Measurements from ENCODE around the gene OR51V1. TPM values are rescaled to one million over a fixed set of nuclear protein-coding genes. Genes with fewer than 3 reads are reported as not detected.

The OR51V1 gene
- total and polyA plus RNA-seq, 12 donors, result not detected

- intact Hi-C loops (cut with DNase I), result loop anchor here in 6 of 10 donors (5.0 to 10.0 kb wide), 4 partner anchors 81 to 601 kb away; partner anchors contain the start of genes OR51M1 (in 5 of the 6) and OR52N2 (in 1 of the 6)
- ATAC-seq (no peak), DNase-seq (no peak)
- no peak overlapping the region for H3K4me3 ChIP-seq
- H3K4me1 ChIP-seq, result no peaks in the 10 kb centered on the region
- WGBS, 2 donors, result 68 to 77% methylated on average over 2 of the region's 2 CpGs
- peaks cover 0 to 21% (median 0%) of the 10 kb centered on the region in 7 donors for H3K27me3 ChIP-seq
- no peak for TF ChIP-seq CTCF (IDR thresholded peaks at IDR 0.05)
- H3K27ac ChIP-seq, result no peak overlapping the region
- no peaks in the 10 kb centered on the region for H3K9me3 ChIP-seq
- H3K36me3 ChIP-seq, result no peaks in the 10 kb centered on the region
These were observed 2.9 kb upstream of the OR51V1 start for GRCh38 chr11:5203366-5203765.

DNA sequence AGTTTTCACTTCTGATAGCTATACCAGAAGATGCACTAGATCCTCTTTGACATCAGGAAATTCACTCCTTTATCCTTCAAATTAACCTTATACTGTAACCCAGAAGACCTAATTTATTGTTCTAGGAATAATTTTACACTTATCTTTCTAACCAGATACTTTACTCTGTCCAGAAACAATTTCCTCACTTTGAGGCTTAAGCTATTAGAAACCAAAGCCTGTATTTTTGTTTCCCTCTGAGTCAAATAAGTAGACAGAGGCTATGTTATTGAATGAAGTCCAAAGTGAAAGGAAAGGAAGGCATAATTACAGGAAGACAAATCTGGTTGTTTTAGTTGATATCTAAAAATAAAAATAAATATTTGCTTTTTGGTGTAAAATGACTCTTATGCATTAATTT is 2.2 kb downstream of the OR51V1 start:
- Histone ChIP-seq H3K36me3 (no peaks in the 10 kb centered on the region), H3K4me1 (no peaks in the 10 kb centered on the region), H3K4me3 (no peak overlapping the region), H3K27me3 (peaks cover 0 to 18% (median 0%) of the 10 kb centered on the region in 7 donors), H3K27ac (no peak overlapping the region), H3K9me3 (no peaks in the 10 kb centered on the region)
- intact Hi-C loops (cut with DNase I), result no loop called here
- DNase-seq, result no peak
- no peak for TF ChIP-seq CTCF (IDR thresholded peaks at IDR 0.05)
- no peak for ATAC-seq

DNA sequence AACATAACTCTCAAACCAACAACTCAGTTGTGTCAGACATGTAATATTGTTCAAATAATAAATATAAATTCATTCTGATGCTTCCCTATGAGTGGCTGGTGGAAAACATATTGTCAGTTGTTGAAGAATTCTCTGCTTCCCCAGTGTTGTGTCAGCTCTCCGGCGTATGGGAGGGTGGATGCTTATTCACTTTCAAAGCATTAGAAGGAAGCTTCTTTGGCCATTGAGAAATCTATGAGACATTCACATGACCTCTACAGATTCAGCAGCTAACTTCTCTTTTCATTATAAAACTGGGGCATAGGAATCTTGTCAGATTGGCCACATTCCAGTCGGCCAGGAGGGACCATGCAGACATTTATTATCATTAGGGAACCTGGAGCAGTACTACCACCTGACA is 2.9 kb downstream of the OR51V1 start:
- H3K36me3 ChIP-seq, result no peaks in the 10 kb centered on the region
- TF ChIP-seq CTCF (IDR thresholded peaks at IDR 0.05), result no peak
- peaks cover 0 to 2% (median 0%) of the 10 kb centered on the region in 11 donors for H3K9me3 ChIP-seq
- WGBS, 2 donors, result 66 to 71% methylated on average over 3 of the region's 3 CpGs
- peaks cover 0 to 11% (median 0%) of the 10 kb centered on the region in 7 donors for H3K27me3 ChIP-seq
- intact Hi-C loops (cut with DNase I), result no loop called here
- DNase-seq (no peak), ATAC-seq (no peak)
- H3K4me1 ChIP-seq, result no peaks in the 10 kb centered on the region
- no peak overlapping the region for H3K27ac ChIP-seq
- no peak overlapping the region for H3K4me3 ChIP-seq

DNA sequence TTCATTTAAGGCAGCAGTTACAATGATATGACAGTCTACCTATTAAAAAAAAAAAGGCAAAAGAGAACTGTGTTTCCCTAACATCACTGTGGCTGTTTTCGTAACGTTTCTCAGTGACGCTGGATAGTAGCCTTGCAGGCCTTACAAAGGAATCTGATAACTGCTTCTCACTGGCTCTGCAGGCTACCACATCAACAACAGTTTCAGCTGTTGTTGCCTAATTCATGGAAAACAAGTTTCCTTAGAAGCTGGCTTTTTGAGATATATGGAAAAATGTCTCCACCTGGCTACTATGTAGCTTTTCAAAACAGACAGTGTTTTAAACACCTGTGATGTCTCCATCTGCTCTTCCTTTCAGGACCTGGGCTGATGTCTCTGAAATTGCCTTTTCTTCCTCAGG is 3.8 kb downstream of the OR51V1 start:
- TF ChIP-seq CTCF (IDR thresholded peaks at IDR 0.05), result no peak
- Histone ChIP-seq H3K4me3 (no peak overlapping the region), H3K27ac (no peak overlapping the region), H3K9me3 (peaks cover 0 to 7% (median 0%) of the 10 kb centered on the region in 11 donors), H3K27me3 (peaks cover 0 to 4% (median 0%) of the 10 kb centered on the region in 7 donors), H3K4me1 (no peaks in the 10 kb centered on the region), H3K36me3 (no peaks in the 10 kb centered on the region)
- WGBS, 2 donors, result 58 to 63% methylated on average over 3 of the region's 3 CpGs
- no peak for DNase-seq
- no peak for ATAC-seq
- intact Hi-C loops (cut with DNase I), result no loop called here
